Sigmoid colon (tissue), 7 donors: Measurements from ENCODE around the gene ZNF775. TPM values are rescaled to one million over a fixed set of nuclear protein-coding genes. Genes with fewer than 3 reads are reported as not detected.

Experiments used
- DNase-seq: peaks from one replicate; pipeline ENCODE4 v3.0.0-alpha.2; 2019
- H3K27ac ChIP-seq, 4 donors: fragments of 200-600 bp; sonication (generic); one replicate each; pipeline ENCODE4 v1.5.1; 2016 to 2019; ENCODE audit warnings: mild to moderate bottlenecking in 1 of 4
- H3K27me3 ChIP-seq, 3 donors: fragments of 200-600 bp; sonication (generic); one replicate each; pipeline ENCODE4 v1.5.1; 2019; ENCODE audit warnings: mild to moderate bottlenecking in 1 of 3
- H3K36me3 ChIP-seq, 4 donors: fragments of 200-600 bp; sonication (generic); one replicate each; pipeline ENCODE4 v1.5.1; 2016 to 2019
- H3K4me1 ChIP-seq, 4 donors: fragments of 200-600 bp; sonication (generic); one replicate each; pipeline ENCODE4 v1.5.1; 2017 to 2019
- H3K4me3 ChIP-seq, 4 donors: fragments of 200-600 bp; sonication (generic); one replicate each; pipeline ENCODE4 v1.5.1; 2017 to 2019; ENCODE audit warnings: mild to moderate bottlenecking in 2 of 4, moderate library complexity in 1 of 4
- H3K9me3 ChIP-seq, 4 donors: fragments of 200-600 bp in 3 of 4; sonication (generic) in 3 of 4; one replicate each; pipeline versions ENCODE4 v1.5.1 to v1.6.1; 2013 to 2019
- EP300 ChIP-seq, 4 donors: sonication (generic); formaldehyde crosslinking; IDR thresholded peaks; one replicate each; pipeline ENCODE4 v1.6.1; 2017; ENCODE audit warnings: antibody characterized with exemption in 4 of 4
- POLR2A ChIP-seq, 2 donors: fragments of 450-650 bp; IDR thresholded peaks; one replicate each; pipeline ENCODE4 v1.6.1; 2016; ENCODE audit warnings: antibody characterized with exemption in 2 of 2, mild to moderate bottlenecking in 2 of 2, moderate library complexity in 2 of 2
- POLR2AphosphoS5 ChIP-seq, 4 donors: sonication (generic); formaldehyde crosslinking; IDR thresholded peaks; one replicate each; pipeline ENCODE4 v1.6.1; 2017; ENCODE audit warnings: antibody characterized with exemption in 4 of 4
- WGBS, 2 donors: extraction: QIAGEN DNeasy Blood & Tissue Kit; methylation state at CpG; one replicate each; pipeline ENCODE4 v1.1.7; 2013; 5-methylcytosine and 5-hydroxymethylcytosine counted together
- intact Hi-C: fragments of 100-400 bp; cut with DNase I; formaldehyde crosslinking; loops from one replicate; pipeline ENCODE4 v1.15.1; 2023
- polyA plus RNA-seq, 3 donors: library from polyadenylated mRNA; stranded (reverse); fragments of 200-250 nt; gene quantifications; one replicate each; pipeline ENCODE4 v1.2.3, GENCODE V29; 2013
- total RNA-seq, 4 donors: library from RNA; depleted of rRNA; stranded (reverse); fragments of >200 nt; gene quantifications; one replicate each; pipeline ENCODE4 v1.1.0, GENCODE V29; 2016
- TF ChIP-seq, protein P1 (sequence below), 4 experiments: fragments of 450-650 bp in 3 of 4; fragments of 200-600 bp in 1 of 4; IDR thresholded peaks; one replicate each; pipeline ENCODE4 v1.5.1; 2016 to 2019; ENCODE audit warnings: antibody characterized with exemption in 4 of 4, mild to moderate bottlenecking in 3 of 4, moderate library complexity in 2 of 4
- donor health status: healthy with polysubstance abuse.
- donor health status: Bipolar disorder and iron deficiency.
- donor health status: healthy.

ZNF775 gene
- total and polyA plus RNA-seq, 7 donors, result 3.0 to 10.7 (median 6.1) TPM

DNA sequence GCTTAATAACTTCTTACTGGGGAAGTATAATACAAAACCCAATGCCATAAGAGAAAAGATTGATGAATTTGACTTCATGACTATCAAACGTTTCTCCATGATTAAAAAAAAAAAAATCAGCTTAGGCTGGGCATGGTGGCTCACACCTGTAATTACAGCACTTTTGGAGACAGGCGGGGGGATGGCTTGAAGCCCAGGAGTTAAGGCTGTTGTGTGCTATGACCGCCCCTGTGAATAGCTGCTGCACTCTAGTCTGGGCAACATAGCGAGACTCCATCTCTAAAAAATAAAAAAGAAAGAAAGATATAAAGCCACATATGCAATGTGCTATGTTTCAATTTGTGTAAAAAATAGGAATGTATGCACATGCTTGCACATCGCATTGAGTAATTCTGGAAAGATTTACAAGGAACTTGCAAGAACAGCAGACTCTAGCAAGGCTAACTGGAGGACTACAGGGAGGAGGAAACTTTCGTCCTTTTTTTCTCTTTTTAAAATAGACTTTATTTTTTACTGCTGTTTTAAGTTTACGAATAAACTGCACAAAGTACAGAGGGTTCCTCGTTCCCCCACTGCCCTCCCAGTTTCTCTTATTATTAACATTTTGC lies 27.4 kb upstream of the ZNF775 start:
- Histone ChIP-seq H3K4me3 (no peak overlapping the region), H3K27me3 (no peaks in the 10 kb centered on the region), H3K9me3 (no peaks in the 10 kb centered on the region), H3K4me1 (peaks cover 0 to 26% (median 10%) of the 10 kb centered on the region in 4 donors), H3K27ac (no peak overlapping the region), H3K36me3 (no peaks in the 10 kb centered on the region)
- WGBS, 2 donors, result 50 to 72% methylated on average over 8 of the region's 8 CpGs
- TF ChIP-seq POLR2AphosphoS5 (IDR thresholded peaks at IDR 0.05), result no peak
- no peak for TF ChIP-seq POLR2A (IDR thresholded peaks at IDR 0.05)
- TF ChIP-seq, protein P1, sequence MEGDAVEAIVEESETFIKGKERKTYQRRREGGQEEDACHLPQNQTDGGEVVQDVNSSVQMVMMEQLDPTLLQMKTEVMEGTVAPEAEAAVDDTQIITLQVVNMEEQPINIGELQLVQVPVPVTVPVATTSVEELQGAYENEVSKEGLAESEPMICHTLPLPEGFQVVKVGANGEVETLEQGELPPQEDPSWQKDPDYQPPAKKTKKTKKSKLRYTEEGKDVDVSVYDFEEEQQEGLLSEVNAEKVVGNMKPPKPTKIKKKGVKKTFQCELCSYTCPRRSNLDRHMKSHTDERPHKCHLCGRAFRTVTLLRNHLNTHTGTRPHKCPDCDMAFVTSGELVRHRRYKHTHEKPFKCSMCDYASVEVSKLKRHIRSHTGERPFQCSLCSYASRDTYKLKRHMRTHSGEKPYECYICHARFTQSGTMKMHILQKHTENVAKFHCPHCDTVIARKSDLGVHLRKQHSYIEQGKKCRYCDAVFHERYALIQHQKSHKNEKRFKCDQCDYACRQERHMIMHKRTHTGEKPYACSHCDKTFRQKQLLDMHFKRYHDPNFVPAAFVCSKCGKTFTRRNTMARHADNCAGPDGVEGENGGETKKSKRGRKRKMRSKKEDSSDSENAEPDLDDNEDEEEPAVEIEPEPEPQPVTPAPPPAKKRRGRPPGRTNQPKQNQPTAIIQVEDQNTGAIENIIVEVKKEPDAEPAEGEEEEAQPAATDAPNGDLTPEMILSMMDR (IDR thresholded peaks at IDR 0.05), result no peak
- TF ChIP-seq EP300 (IDR thresholded peaks at IDR 0.05), result no peak
- peak; percentile 21 for DNase-seq
- intact Hi-C loops, result no loop called here

DNA sequence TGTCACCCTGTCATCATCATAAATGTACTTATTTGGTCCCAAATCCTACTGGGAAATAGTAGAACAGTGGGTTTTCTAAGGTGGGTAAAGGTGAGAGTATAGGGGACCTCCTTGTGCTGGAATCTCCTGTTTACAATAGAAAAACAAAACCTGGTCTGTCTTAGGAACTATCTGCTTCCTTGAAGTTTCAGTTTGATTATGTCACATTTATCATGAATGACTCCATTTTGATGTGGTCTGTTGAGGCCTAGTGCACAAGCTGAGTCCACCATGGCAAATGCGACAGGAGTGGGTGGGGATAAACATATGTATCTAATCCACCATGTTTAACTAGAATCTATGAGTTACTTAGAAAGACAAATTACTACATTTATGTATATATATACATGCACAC lies 23.5 kb upstream of the ZNF775 start:
- intact Hi-C loops, result no loop called here
- peak overlapping the region in 3 of 4 donors; percentile 48 to 74 (median 55) for H3K27ac ChIP-seq

DNA sequence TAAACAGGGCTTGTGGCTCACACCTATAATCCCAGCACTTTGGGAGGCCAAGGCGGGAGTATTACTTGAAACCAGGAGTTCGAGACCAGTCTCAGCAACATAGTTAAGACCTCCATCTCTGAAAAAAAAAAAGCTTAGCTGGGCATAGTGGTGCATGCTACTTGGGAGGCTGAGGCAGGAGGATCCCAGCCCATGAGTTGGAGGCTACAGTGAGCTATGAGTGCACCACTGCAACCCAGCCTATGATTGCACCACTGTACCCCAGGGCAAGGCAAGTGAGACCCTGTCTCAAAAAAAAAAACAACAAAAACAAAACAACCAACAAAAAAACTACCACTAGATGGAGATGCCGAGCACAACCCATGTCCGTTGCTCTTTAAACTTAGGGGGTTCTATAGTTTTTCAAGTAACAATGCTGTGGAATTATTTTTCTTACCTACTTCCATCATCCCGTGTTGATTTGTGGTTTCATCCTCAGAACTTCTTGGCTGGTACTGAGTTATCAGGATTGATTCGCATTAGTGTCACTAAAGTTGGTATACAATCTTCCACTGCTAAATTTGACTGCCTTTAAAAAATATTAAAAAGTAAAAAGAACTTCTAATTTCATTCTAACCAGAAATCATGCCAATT lies 22.7 kb upstream of the ZNF775 start:
- WGBS, 2 donors, result 21 to 37% methylated on average over 6 of the region's 6 CpGs

More for the DNA sequence above, 23.5 kb upstream of the ZNF775 start:
- no peaks in the 10 kb centered on the region for H3K9me3 ChIP-seq
- TF ChIP-seq POLR2AphosphoS5 (IDR thresholded peaks at IDR 0.05) (no peak), EP300 (IDR thresholded peaks at IDR 0.05) (no peak), POLR2A (IDR thresholded peaks at IDR 0.05) (no peak)
- TF ChIP-seq, protein P1 (IDR thresholded peaks at IDR 0.05), result no peak
- 77 to 83% methylated on average over 1 of the region's 1 CpG for WGBS, 2 donors
- peaks cover 0 to 39% (median 10%) of the 10 kb centered on the region in 4 donors for H3K4me1 ChIP-seq
- no peaks in the 10 kb centered on the region for H3K36me3 ChIP-seq
- H3K4me3 ChIP-seq, result no peak overlapping the region
- peak; percentile 11 for DNase-seq
- H3K27me3 ChIP-seq, result no peaks in the 10 kb centered on the region

DNA sequence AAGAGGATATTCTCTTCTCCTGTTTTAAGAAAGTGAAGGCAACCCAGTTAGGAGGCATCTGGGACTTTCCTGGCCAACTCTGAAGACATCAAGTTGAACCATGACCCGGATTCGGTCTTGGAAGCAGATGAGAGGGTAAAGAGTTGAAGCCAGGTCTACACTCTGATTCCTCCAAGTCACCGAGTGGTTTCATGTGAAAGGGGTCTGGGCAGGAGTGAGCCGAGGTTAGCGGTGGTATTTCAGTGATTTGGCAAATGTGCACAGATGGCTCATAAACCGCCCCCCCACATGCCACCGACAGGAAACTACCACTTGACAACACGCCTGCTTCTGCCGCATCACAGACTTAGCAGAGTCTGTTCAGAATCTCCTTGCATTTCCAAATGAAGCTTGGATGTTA lies 21.9 kb upstream of the ZNF775 start:
- Histone ChIP-seq H3K4me3 (no peak overlapping the region), H3K9me3 (no peaks in the 10 kb centered on the region), H3K27me3 (no peaks in the 10 kb centered on the region), H3K27ac (peak overlapping the region in 1 of 4 donors; percentile 35), H3K36me3 (no peaks in the 10 kb centered on the region), H3K4me1 (peaks cover 0 to 55% (median 21%) of the 10 kb centered on the region in 4 donors)
- WGBS, 2 donors, result 32 to 64% methylated on average over 9 of the region's 9 CpGs
- peak; percentile 51 for DNase-seq
- TF ChIP-seq EP300 (IDR thresholded peaks at IDR 0.05) (no peak), POLR2A (IDR thresholded peaks at IDR 0.05) (no peak), POLR2AphosphoS5 (IDR thresholded peaks at IDR 0.05) (no peak)
- TF ChIP-seq, protein P1 (IDR thresholded peaks at IDR 0.05), result no peak
- intact Hi-C loops, result no loop called here

More for the DNA sequence above, 22.7 kb upstream of the ZNF775 start:
- Histone ChIP-seq H3K4me3 (no peak overlapping the region), H3K27ac (peak overlapping the region in 3 of 4 donors; percentile 48 to 74 (median 55)), H3K27me3 (no peaks in the 10 kb centered on the region), H3K4me1 (peaks cover 0 to 47% (median 14%) of the 10 kb centered on the region in 4 donors), H3K9me3 (no peaks in the 10 kb centered on the region), H3K36me3 (no peaks in the 10 kb centered on the region)
- no peak for TF ChIP-seq EP300 (IDR thresholded peaks at IDR 0.05)
- TF ChIP-seq, protein P1 (IDR thresholded peaks at IDR 0.05), result peak; percentile 19 to 50 (median 24)
- DNase-seq, result peak; percentile 46
- intact Hi-C loops, result no loop called here
